ENCODE measurements around the gene SP140L.

The SP140L gene

GRCh38 chr2:230410861-230411569, 84.0 kb downstream of the SP140L start:
- Mint-ChIP-seq H3K27me3 (no peaks in the 10 kb centered on the region), H3K9me3 (peaks cover 0 to 1% of the 10 kb centered on the region in 2 donors), H3K36me3 (peaks cover 8 to 18% of the 10 kb centered on the region in 2 donors), H3K4me1 (peaks cover 53 to 77% of the 10 kb centered on the region in 2 donors), H3K4me3 (peak overlapping the region; percentile 99 to 100), H3K27ac (peak overlapping the region; percentile 100)
- DNase-seq (no peak), ATAC-seq (replicated peaks) (peak in 1 of 2 donors; percentile 3)

GRCh38 chr2:230411570-230412370, 84.8 kb downstream of the SP140L start:
- H3K4me1 Mint-ChIP-seq = peaks cover 53 to 77% of the 10 kb centered on the region in 2 donors
- peaks cover 10 to 13% of the 10 kb centered on the region in 2 donors for H3K36me3 Mint-ChIP-seq
- DNase-seq (peak; percentile 58), ATAC-seq (replicated peaks) (peak; percentile 70)
- peaks cover 0 to 1% of the 10 kb centered on the region in 2 donors for H3K9me3 Mint-ChIP-seq
- no peaks in the 10 kb centered on the region for H3K27me3 Mint-ChIP-seq
- peak overlapping the region; percentile 99 to 100 for H3K4me3 Mint-ChIP-seq
- peak overlapping the region; percentile 100 for H3K27ac Mint-ChIP-seq

- Mint-ChIP-seq H3K4me3 (peak overlapping the region; percentile 99 to 100), H3K4me1 (peaks cover 53 to 77% of the 10 kb centered on the region in 2 donors), H3K9me3 (peaks cover 0 to 1% of the 10 kb centered on the region in 2 donors), H3K27me3 (no peaks in the 10 kb centered on the region), H3K27ac (peak overlapping the region; percentile 100), H3K36me3 (peaks cover 6 to 7% of the 10 kb centered on the region in 2 donors)
- ATAC-seq (replicated peaks) (no peak), DNase-seq (no peak)
These were observed 85.3 kb downstream of the SP140L start for GRCh38 chr2:230412371-230412711.

- ATAC-seq (replicated peaks) (no peak), DNase-seq (no peak)
- peaks cover 0 to 1% of the 10 kb centered on the region in 2 donors for H3K9me3 Mint-ChIP-seq
- peaks cover 5 to 7% of the 10 kb centered on the region in 2 donors for H3K36me3 Mint-ChIP-seq
- H3K4me3 Mint-ChIP-seq = peak overlapping the region; percentile 99 to 100
- H3K27ac Mint-ChIP-seq = peak overlapping the region; percentile 100
- peaks cover 55 to 81% of the 10 kb centered on the region in 2 donors for H3K4me1 Mint-ChIP-seq
- H3K27me3 Mint-ChIP-seq = no peaks in the 10 kb centered on the region
These were observed 85.9 kb downstream of the SP140L start for GRCh38 chr2:230412846-230413245.

- Mint-ChIP-seq H3K27ac (no peak overlapping the region), H3K4me1 (peaks cover 55 to 81% of the 10 kb centered on the region in 2 donors), H3K4me3 (peak overlapping the region in 1 of 2 donors; percentile 17), H3K9me3 (peaks cover 0 to 1% of the 10 kb centered on the region in 2 donors), H3K27me3 (no peaks in the 10 kb centered on the region), H3K36me3 (peaks cover 10 to 12% of the 10 kb centered on the region in 2 donors)
- ATAC-seq (replicated peaks) = no peak
- no peak for DNase-seq
These were observed 86.5 kb downstream of the SP140L start for GRCh38 chr2:230413479-230413878.

- no peak for ATAC-seq (replicated peaks)
- H3K4me1 Mint-ChIP-seq = peaks cover 55 to 82% of the 10 kb centered on the region in 2 donors
- no peaks in the 10 kb centered on the region for H3K27me3 Mint-ChIP-seq
- peak overlapping the region in 1 of 2 donors; percentile 1 for H3K4me3 Mint-ChIP-seq
- H3K9me3 Mint-ChIP-seq = peaks cover 0 to 1% of the 10 kb centered on the region in 2 donors
- DNase-seq = no peak
- peak overlapping the region; percentile 96 for H3K27ac Mint-ChIP-seq
- peaks cover 13 to 20% of the 10 kb centered on the region in 2 donors for H3K36me3 Mint-ChIP-seq
These were observed 87.3 kb downstream of the SP140L start for GRCh38 chr2:230414302-230414701.

GRCh38 chr2:230416061-230416721, 89.2 kb downstream of the SP140L start, which contains the start of gene SP100:
Gene SP100, plus strand, starts transcription at chr2:230416201. Its CDS starts 96 bp downstream, at chr2:230416297.
- Mint-ChIP-seq H3K4me3 (peak within 1 kb of the TSS; percentile 92 to 95), H3K4me1 (peaks cover 48 to 82% of the 10 kb centered on the region in 2 donors), H3K9me3 (peaks cover 3 to 4% of the 10 kb centered on the region in 2 donors), H3K27ac (peak within 1 kb of the TSS; percentile 96), H3K36me3 (peaks cover 21 to 30% of the 10 kb centered on the region in 2 donors), H3K27me3 (no peaks in the 10 kb centered on the region)
- DNase-seq = peak; percentile 83
- ATAC-seq (replicated peaks) = peak; percentile 86 to 89

- DNase-seq (no peak), ATAC-seq (replicated peaks) (no peak)
- Mint-ChIP-seq H3K27me3 (no peaks in the 10 kb centered on the region), H3K36me3 (peaks cover 30 to 42% of the 10 kb centered on the region in 2 donors), H3K27ac (peak overlapping the region; percentile 59), H3K4me1 (peaks cover 51 to 85% of the 10 kb centered on the region in 2 donors), H3K4me3 (peak overlapping the region; percentile 81 to 90), H3K9me3 (peaks cover 3 to 4% of the 10 kb centered on the region in 2 donors)
These were observed 90.4 kb downstream of the SP140L start for GRCh38 chr2:230417436-230417835.

GRCh38 chr2:230418341-230419016, 91.5 kb downstream of the SP140L start:
- peaks cover 52 to 85% of the 10 kb centered on the region in 2 donors for H3K4me1 Mint-ChIP-seq
- H3K9me3 Mint-ChIP-seq = peaks cover 3% of the 10 kb centered on the region in 2 donors
- peak overlapping the region; percentile 97 for H3K27ac Mint-ChIP-seq
- no peaks in the 10 kb centered on the region for H3K27me3 Mint-ChIP-seq
- peak overlapping the region; percentile 81 to 92 for H3K4me3 Mint-ChIP-seq
- no peak for ATAC-seq (replicated peaks)
- H3K36me3 Mint-ChIP-seq = peaks cover 36 to 51% of the 10 kb centered on the region in 2 donors
- no peak for DNase-seq

- Mint-ChIP-seq H3K4me3 (peak overlapping the region; percentile 81 to 92), H3K9me3 (peaks cover 3 to 8% of the 10 kb centered on the region in 2 donors), H3K4me1 (peaks cover 55 to 85% of the 10 kb centered on the region in 2 donors), H3K27me3 (no peaks in the 10 kb centered on the region), H3K36me3 (peaks cover 43 to 58% of the 10 kb centered on the region in 2 donors), H3K27ac (peak overlapping the region; percentile 97)
- ATAC-seq (replicated peaks) (no peak), DNase-seq (no peak)
These were observed 92.2 kb downstream of the SP140L start for GRCh38 chr2:230419181-230419580.

GRCh38 chr2:230422149-230422548, 95.2 kb downstream of the SP140L start:
- ATAC-seq (replicated peaks) (no peak), DNase-seq (no peak)
- Mint-ChIP-seq H3K27ac (no peak overlapping the region), H3K9me3 (peaks cover 3 to 8% of the 10 kb centered on the region in 2 donors), H3K4me1 (peaks cover 53 to 96% of the 10 kb centered on the region in 2 donors), H3K27me3 (no peaks in the 10 kb centered on the region), H3K36me3 (peaks cover 59 to 77% of the 10 kb centered on the region in 2 donors), H3K4me3 (peak overlapping the region; percentile 9 to 51)

- H3K4me1 Mint-ChIP-seq = peaks cover 48 to 90% of the 10 kb centered on the region in 2 donors
- no peak for DNase-seq
- no peaks in the 10 kb centered on the region for H3K27me3 Mint-ChIP-seq
- peaks cover 7 to 9% of the 10 kb centered on the region in 2 donors for H3K9me3 Mint-ChIP-seq
- H3K36me3 Mint-ChIP-seq = peaks cover 64 to 80% of the 10 kb centered on the region in 2 donors
- peak overlapping the region; percentile 78 for H3K27ac Mint-ChIP-seq
- no peak for ATAC-seq (replicated peaks)
- H3K4me3 Mint-ChIP-seq = peak overlapping the region; percentile 49 to 53
These were observed 97.0 kb downstream of the SP140L start for GRCh38 chr2:230423851-230424458.

GRCh38 chr2:230425377-230425776, 98.4 kb downstream of the SP140L start:
- H3K4me3 Mint-ChIP-seq = peak overlapping the region; percentile 44 to 51
- DNase-seq (no peak), ATAC-seq (replicated peaks) (no peak)
- H3K4me1 Mint-ChIP-seq = peaks cover 52 to 88% of the 10 kb centered on the region in 2 donors
- no peak overlapping the region for H3K27ac Mint-ChIP-seq
- H3K27me3 Mint-ChIP-seq = no peaks in the 10 kb centered on the region
- H3K9me3 Mint-ChIP-seq = peaks cover 9 to 11% of the 10 kb centered on the region in 2 donors
- H3K36me3 Mint-ChIP-seq = peaks cover 72 to 87% of the 10 kb centered on the region in 2 donors

All from stimulated activated naive B cell treated with anti-CD40 and anti-IgM and Interleukin-4, amounts not matched to agents 10 μg/mL and 1 μg/mL and 100 μg/mL, for 72 hours (primary cell).